ENCODE data around the gene MFSD1.

The MFSD1 gene

GRCh38 chr3:158875700-158876099 is 73.8 kb downstream of the MFSD1 start:
- no peak for DNase-seq (ENCODE audit: low read depth in 2 of 2, low spot score in 1 of 2)
